AML-193 (cell line): ENCODE measurements around the gene DDX1.

Experiments
- DNase-seq, 2 experiments: peaks; one replicate each; lab custom pipeline; 2025; lab: John Stamatoyannopoulos, UW

The DDX1 gene

DNA sequence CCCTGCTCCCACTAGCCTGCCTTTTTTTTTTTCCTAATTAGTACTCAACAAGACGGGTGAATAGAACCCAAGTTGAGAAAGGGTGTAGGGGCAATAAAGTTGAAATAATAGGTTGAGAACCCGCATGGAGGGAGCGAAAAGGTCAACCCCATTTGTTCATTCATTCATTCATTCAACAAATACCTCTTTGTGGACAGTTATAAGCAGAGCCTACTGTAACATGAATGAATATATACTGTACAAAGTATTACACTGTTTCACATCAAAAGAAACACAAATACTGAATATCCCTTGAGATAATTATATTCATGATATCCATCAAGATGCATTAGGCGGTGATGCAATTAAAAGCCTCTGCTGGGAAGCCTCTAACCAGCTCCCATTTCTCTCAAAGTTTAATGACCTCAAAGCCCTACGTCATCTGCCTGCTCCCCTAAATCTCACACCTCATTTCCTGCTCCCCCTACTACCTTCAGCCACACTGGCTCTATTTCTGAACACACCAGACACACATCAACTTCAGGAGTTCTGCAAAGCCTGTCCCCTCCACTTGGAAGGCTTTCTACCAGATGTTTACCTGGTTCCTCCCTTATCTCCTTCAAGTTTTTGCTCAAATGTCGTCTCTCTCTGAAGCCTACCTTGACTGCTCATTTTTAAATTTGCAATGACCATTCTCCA is 29.2 kb upstream of the DDX1 start:
- no peak for DNase-seq

GRCh38 chr2:15563227-15564100 is 28.2 kb upstream of the DDX1 start:
- no peak for DNase-seq

DNA sequence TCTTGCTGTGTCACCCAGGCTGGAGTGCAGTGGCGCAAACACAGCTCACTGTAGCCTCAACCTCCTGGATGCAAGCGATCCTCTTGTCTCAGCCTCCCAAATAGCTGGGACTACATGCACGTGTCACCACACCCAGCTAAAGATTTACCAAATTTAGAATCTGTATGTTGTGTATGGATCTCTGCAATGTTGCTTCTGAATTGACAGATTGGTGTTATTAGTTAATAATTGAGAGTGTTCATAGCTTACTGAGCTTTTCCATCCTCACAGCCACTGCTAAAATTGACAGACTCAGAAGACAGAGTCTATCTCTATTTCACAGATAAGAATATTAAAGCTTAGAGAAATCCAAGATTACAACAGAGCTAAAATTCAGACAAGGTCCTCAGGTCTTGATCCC is 26.3 kb upstream of the DDX1 start:
- DNase-seq: no peak

DNA sequence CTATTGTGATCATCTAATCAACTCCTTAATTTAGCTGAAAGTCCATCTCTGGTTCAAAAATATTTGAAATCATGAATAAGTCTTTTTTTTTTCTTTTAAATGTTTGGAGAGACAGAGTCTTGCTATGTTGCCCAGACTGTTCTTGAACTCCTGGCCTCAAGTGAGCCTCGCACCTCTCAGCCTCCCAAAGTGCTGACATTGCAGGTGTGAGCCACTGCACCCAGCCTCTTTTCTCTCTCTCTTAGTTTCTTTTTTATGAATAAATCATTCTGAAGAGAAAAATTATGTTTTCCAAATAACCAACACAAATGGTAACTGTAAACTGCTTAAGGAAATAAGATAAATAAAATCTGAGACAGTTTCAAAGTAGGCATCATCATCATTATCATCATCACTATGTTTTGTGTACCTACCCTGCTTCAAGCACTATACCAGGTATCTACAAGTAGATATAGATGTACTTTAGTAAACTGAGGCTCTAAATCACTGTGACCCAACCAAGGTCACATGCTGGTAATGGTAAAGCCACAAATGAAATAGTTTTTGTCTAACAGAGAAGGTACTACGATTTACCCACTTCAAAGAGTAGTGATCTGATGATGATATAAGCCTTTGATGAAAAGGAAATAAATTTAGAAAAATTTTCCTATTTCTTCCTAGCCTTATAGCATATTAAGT is 25.5 kb upstream of the DDX1 start:
- no peak for DNase-seq

DNA sequence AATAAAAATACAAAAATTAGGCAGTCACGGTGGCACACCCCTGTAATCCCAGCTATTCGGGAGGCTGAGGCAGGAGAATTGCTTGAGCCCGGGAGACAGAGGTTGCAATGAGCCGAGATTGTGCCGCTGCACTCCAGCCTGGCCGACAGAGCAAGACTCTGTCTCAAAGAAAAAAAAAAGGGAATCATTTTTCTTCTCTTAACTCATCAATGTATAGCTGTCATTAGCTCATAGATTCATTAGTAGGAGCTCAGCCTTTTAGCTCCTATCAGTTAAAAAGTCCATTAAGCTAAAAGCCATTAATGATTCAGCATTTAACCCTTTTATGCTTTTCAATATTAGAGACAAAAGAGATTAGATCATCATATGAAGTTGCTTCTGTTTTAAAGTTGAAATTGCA is 24.8 kb upstream of the DDX1 start:
- no peak for DNase-seq

DNA sequence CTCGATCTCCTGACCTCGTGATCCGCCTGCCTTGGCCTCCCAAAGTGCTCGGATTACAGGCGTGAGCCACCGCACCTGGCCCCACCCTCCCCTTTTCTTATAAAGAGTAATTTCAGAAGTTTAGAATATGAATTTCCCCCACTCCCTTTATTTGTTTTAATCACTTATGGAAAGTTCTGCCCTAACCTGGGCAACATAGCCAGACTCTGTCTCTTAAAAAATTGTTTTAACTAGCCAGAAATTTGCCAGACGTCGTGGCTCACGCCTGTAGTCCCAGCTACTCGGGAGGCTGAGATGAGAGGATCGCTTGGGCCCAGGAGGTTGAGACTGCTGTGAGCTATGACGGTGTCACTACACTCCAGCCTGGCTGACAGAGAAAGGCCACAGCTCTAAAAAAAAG is 22.8 kb upstream of the DDX1 start:
- DNase-seq: no peak

DNA sequence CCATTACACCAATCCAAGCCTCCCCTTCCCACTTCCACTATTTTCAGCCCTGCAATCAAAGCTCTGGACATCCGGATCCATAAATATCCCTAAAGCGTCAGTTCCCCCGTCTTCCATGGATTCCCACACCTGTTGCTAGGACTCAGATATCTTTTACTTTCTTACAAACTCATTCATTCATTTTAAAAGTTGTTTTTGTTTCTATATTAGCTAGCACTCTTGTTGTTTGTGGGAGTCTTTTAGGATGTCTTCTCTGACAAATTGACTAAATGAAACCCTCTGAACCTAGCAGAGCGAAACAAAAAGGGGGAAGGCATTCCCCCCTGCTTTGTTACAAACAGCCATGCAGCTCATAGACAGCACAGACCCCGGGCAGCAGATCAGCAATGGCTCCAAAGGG is 21.6 kb upstream of the DDX1 start:
- no peak for DNase-seq

- DNase-seq: no peak
These were observed 19.9 kb upstream of the DDX1 start for GRCh38 chr2:15571729-15572128.

DNA sequence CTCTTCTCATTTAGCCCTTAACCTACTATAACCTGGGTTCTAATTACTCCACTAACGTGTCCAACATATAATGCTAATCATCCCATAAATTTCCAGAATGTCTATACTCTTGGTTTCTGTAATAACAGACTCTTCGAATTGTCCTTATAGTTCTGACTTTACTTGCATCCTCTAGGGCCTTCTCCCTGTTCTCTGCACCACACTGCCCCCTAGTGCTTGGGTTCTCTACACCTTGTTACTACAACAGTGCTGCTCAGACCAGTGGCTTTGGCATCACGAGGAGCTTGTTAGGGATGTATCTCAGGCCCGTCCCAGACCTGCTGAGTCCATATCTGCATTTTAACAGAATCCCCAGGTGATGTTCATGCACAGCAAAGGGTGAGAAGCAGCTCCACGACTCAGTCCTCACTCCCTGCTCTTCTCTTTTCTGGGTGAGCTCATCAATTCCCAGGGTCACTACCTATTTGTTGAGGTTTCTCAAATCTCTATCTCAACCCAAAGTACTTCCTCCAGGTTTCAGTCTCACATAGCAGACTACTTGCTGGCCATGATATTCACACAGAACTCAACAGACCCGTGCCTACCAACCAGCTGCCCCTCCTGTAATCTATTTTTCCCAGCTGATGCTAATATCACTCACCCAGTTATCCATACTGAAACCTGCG is 14.5 kb upstream of the DDX1 start:
- peak; percentile 59 to 70 for DNase-seq

DNA sequence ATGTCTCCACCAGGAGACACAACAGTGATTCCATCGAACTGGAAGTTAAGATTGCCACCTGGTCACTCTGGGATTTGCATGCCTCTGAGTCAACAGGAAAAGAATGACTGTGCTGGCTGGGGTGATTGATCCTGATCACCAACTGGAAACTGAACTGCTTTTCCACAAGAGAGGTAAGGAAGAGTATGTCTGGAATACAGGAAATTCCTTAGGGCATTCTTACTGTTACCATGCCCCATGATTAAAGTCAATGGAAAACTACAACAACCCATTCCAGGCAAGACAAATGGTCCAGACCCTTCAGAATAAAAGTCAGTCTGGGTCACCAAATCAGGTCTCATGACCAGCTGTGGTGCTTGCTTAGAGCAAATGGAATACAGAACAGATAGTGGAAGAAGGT is 12.0 kb upstream of the DDX1 start:
- DNase-seq: no peak

- no peak for DNase-seq
These were observed 11.2 kb upstream of the DDX1 start for GRCh38 chr2:15580451-15580850.

DNA sequence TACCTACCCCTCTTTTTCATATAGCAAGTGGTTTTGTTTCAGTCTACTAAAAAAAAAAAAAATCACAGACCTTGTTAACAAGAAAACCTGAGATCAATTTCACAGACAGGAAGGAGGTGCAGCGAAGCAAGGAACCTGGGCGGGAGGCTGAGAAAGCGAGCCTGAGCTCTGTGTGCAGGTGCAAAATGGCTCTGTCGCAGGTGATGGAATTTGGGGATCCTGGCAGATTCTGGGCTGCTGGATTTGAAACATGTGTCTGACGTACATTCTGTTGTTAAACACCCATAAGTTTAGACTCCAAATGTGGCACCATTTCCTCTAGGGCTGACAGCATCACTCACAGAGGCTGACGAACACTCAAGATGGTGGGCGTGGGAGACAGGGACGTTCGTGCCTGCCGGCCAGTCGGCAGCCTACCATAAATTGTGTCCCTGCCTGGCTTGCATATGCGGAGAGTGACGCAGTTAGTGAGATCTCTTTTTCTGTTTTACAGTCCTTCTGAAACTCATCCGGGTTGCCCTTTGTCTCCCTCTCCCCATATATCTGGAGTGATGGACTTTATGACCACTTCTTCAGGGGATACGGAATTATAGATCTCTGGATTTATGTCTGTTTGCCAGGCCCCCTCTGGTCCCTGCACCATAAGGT is 8.8 kb upstream of the DDX1 start:
- DNase-seq: no peak

DNA sequence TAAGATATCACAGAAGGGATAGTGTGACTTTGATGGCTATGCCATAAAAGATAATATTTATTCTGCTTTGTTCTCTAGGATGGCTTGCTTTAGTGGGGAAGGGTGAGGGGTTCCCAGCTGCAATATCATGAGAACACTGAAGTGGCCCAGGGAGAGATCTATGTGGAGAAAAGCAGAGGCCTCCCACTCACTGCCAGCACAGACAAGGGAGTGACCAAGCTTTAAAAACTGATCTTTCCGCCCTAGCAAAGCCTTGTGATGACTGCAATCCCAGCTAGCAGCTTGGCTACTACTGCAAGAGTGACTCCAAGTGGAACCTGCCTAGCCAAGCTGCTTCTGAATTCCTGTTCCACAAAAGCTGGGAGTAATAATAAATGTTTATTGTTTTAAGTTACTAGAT is 7.8 kb upstream of the DDX1 start:
- no peak for DNase-seq

- DNase-seq: no peak
These were observed 7.4 kb upstream of the DDX1 start for GRCh38 chr2:15584316-15584715.

DNA sequence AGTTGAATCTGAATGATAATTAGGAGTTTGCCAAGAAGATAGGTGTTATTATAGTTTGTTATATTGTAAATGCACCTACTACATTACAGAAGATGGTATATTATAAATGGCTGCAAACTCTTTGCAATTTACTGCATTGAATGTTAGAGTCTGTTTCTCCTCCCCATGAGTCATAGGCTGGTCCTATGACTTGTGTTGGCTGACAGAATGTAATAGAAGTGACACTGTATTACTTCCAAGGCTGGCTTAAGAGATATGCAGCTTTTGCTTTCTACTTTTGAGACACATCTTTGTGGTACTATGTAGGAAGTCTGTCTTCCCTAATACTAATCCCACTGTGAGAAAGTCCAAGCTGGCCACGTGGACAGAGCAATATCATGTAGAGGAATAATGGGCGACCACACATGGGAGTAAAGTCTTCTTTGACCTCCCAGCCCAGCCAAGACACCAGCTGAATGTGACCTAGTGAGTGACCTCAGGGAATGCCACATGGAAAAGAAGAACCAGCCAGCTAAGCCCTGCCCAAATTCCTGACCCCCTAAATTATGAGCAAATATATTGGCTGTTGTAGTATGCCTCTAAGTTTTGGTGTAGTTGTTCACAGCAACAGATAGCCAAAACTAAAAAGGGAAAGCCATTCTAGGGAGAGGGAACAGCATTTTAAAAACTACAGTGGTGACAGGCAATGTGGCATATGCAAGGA is 6.8 kb upstream of the DDX1 start:
- no peak for DNase-seq

GRCh38 chr2:15588329-15588919 is 3.2 kb upstream of the DDX1 start:
- peak; percentile 27 to 35 for DNase-seq

DNA sequence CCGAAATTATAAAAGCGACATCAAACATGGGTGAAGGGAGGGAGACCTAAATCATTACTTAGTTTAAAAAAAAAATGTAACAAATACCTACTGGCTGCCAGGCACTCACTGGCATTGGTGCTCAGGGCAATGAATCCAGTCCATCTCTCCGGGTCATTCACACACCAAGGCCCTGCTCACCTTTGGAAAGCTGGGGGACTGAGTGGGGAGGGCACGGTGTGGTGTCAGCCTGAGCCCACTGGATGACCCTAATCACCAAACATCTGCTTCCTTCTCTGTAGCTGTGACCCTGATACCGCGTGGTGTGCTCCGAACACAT is 336 bp upstream of the DDX1 start:
- DNase-seq: no peak

- no peak for DNase-seq
These were observed 1.6 kb downstream of the DDX1 start for GRCh38 chr2:15593327-15593705.

- DNase-seq: no peak
These were observed 2.9 kb downstream of the DDX1 start for GRCh38 chr2:15594291-15595256.

DNA sequence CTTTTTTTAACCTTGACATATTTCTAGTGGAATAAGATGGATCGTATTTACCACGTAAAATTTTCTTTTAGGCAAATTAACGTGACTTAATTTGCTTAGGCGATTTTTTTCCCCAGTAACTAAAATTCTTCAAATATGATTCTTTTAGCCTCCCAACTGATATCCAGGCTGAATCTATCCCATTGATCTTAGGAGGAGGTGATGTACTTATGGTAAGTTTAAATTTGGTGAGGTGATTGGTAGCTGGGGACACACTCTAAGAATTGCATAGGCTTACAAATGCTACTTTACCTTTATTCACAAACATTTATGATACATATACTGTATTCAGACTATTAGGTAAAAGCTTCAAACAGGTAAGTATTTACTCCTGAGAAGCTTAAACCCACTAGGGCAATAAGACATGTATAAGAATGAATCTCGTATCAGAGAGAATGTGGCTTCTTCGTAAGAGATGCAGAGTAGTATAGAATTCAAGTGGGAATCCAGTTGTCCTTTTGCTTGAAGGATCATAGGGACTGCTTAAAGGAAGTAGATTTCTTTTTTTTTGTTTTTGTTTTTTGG is 3.8 kb downstream of the DDX1 start:
- no peak for DNase-seq
